Endothelial cell of umbilical vein (primary cell): Measurements from ENCODE around the gene HIKESHI. TPM values are rescaled to one million over a fixed set of nuclear protein-coding genes. Genes with fewer than 3 reads are reported as not detected.

Source experiments
- BruUV-seq: library from RNA; stranded (reverse); fragments of 400-500 nt; replicated peaks from 2 replicates; lab custom pipeline; 2021; lab: Mats Ljungman, UMichigan
- CTCF ChIA-PET: fragments of 300-600, 350-600 bp; sonication (Branson Sonifier 250); formaldehyde crosslinking; loops from one replicate; lab custom pipeline; 2021; ENCODE audit warnings: antibody characterized with exemption, inconsistent platforms; lab: Charles Lee
- POLR2A ChIA-PET: fragments of 300-600, 350-600 bp; sonication (Branson Sonifier 250); formaldehyde crosslinking; loops from one replicate; lab custom pipeline; 2021; ENCODE audit warnings: antibody characterized with exemption, inconsistent platforms; lab: Charles Lee
- DNase-seq: peaks from one replicate; pipeline ENCODE4 v3.0.0-alpha.2; 2011; ENCODE audit warnings: low read depth, low spot score
- FAIRE-seq: peaks from 2 replicates; lab custom pipeline; 2011; peaks lifted over from hg19 to GRCh38; lab: Jason Lieb, UNC
- H2AFZ ChIP-seq: 2 replicates; pipeline ENCODE4 v1.6.0; 2012; ENCODE audit warnings: low read depth, low read length, control low read depth, inconsistent platforms
- H3K27ac ChIP-seq: 2 replicates; pipeline ENCODE4 v1.5.1; 2011; ENCODE audit warnings: low read depth, mild to moderate bottlenecking, control low read depth, low read length, moderate library complexity; ENCODE audit not compliant: insufficient read depth
- H3K27me3 ChIP-seq, 2 experiments: 2 replicates each; pipeline versions ENCODE4 v1.6.0 to v1.6.1; 2011; ENCODE audit warnings: low read length in 2 of 2, mixed read lengths in 1 of 2; ENCODE audit not compliant: control insufficient read depth in 2 of 2, insufficient read depth in 2 of 2
- H3K36me3 ChIP-seq, 2 experiments: 2 replicates in 1 of 2; 3 replicates in 1 of 2; pipeline ENCODE4 v1.5.1; 2011; ENCODE audit warnings: low read length in 2 of 2, mild to moderate bottlenecking in 1 of 2, moderate library complexity in 1 of 2; ENCODE audit not compliant: control insufficient read depth in 2 of 2, insufficient read depth in 2 of 2; ENCODE audit errors: extremely low read depth in 1 of 2
- H3K4me1 ChIP-seq: 3 replicates; pipeline ENCODE4 v1.5.1; 2011; ENCODE audit warnings: mild to moderate bottlenecking, low read length; ENCODE audit not compliant: control insufficient read depth, insufficient read depth; ENCODE audit errors: extremely low read depth
- H3K4me2 ChIP-seq: 2 replicates; pipeline ENCODE4 v1.6.1; 2011; ENCODE audit warnings: low read length, control low read depth, mixed read lengths; ENCODE audit not compliant: insufficient read depth
- H3K4me3 ChIP-seq, 3 experiments: fragments of 200-600 bp in 1 of 3; sonication (generic), shearing (Covaris generic) in 1 of 3; replicated peaks in 1 of 3; 2 replicates each; pipeline ENCODE4 v1.5.1; 2011 to 2016; ENCODE audit warnings: control low read depth in 3 of 3, low read length in 3 of 3, mild to moderate bottlenecking in 2 of 3, inconsistent platforms in 1 of 3, low read depth in 1 of 3, moderate library complexity in 1 of 3; ENCODE audit not compliant: insufficient read depth in 1 of 3
- H3K79me2 ChIP-seq: 2 replicates; pipeline ENCODE4 v1.6.0; 2012; ENCODE audit warnings: low read length, inconsistent platforms; ENCODE audit not compliant: control insufficient read depth, insufficient read depth
- H3K9ac ChIP-seq: replicated peaks from 2 replicates; pipeline ENCODE3; 2011; ENCODE audit warnings: low read length, control low read depth; ENCODE audit not compliant: insufficient read depth; ENCODE audit errors: extremely low read depth
- H3K9me1 ChIP-seq: replicated peaks from 3 replicates; pipeline ENCODE4 v1.6.0; 2011; ENCODE audit warnings: mild to moderate bottlenecking, low read length; ENCODE audit not compliant: control insufficient read depth, insufficient read depth; ENCODE audit errors: extremely low read depth
- H3K9me3 ChIP-seq: replicated peaks from 2 replicates; pipeline ENCODE4 v1.5.1; 2012; ENCODE audit warnings: low read length, inconsistent platforms; ENCODE audit not compliant: control insufficient read depth, insufficient read depth
- H4K20me1 ChIP-seq: replicated peaks from 2 replicates; pipeline ENCODE3; 2011; ENCODE audit warnings: mild to moderate bottlenecking, low read length; ENCODE audit not compliant: control insufficient read depth, insufficient read depth; ENCODE audit errors: extremely low read depth
- CTCF ChIP-seq, 2 donors: IDR thresholded peaks; 1 replicate in 1 of 2; 2 replicates in 1 of 2; pipeline ENCODE4 v1.5.1; 2011; ENCODE audit warnings: low read length in 2 of 2, mild to moderate bottlenecking in 2 of 2, moderate library complexity in 2 of 2, control low read depth in 1 of 2, inconsistent platforms in 1 of 2, low read depth in 1 of 2; ENCODE audit not compliant: insufficient read depth in 1 of 2; ENCODE audit errors: extremely low read depth in 1 of 2
- EZH2 ChIP-seq: IDR thresholded peaks from 2 replicates; pipeline ENCODE4 v1.6.1; 2012; ENCODE audit warnings: borderline replicate concordance, low read depth, mild to moderate bottlenecking, moderate library complexity, low read length, inconsistent platforms; ENCODE audit not compliant: severe bottlenecking
- FOS ChIP-seq: IDR thresholded peaks from 2 replicates; pipeline ENCODE4 v1.6.1; 2011; ENCODE audit warnings: mild to moderate bottlenecking, low read length, moderate library complexity, borderline replicate concordance; ENCODE audit not compliant: insufficient read depth
- GATA2 ChIP-seq: IDR thresholded peaks from 2 replicates; pipeline ENCODE4 v1.7.0; 2011; ENCODE audit warnings: low read depth, mild to moderate bottlenecking, moderate library complexity, mixed read lengths, low read length; ENCODE audit not compliant: insufficient read length, insufficient read depth
- JUN ChIP-seq: IDR thresholded peaks from 2 replicates; pipeline ENCODE4 v1.6.1; 2011; ENCODE audit warnings: borderline replicate concordance, low read depth; ENCODE audit not compliant: insufficient read length, insufficient read depth
- MAX ChIP-seq: IDR thresholded peaks from 2 replicates; pipeline ENCODE4 v1.6.1; 2011; ENCODE audit not compliant: insufficient read depth, insufficient read length
- MYC ChIP-seq: IDR thresholded peaks from one replicate; pipeline ENCODE4 v1.6.1; 2011; ENCODE audit warnings: mild to moderate bottlenecking, low read depth, low read length
- POLR2A ChIP-seq: IDR thresholded peaks from 2 replicates; pipeline ENCODE4 v1.6.1; 2012; ENCODE audit warnings: low read depth, mild to moderate bottlenecking, control low read depth, low read length
- POLR2AphosphoS5 ChIP-seq: IDR thresholded peaks from 2 replicates; pipeline ENCODE4 v1.6.1; 2012; ENCODE audit warnings: low read depth, mild to moderate bottlenecking, control low read depth, low read length, moderate library complexity; ENCODE audit not compliant: insufficient read depth
- dilution Hi-C: fragments of 300-500 bp; cut with MboI; formaldehyde crosslinking; loops from one replicate; pipeline ENCODE4 v1.15.0; 2019; ENCODE audit warnings: low sequenced_read_pairs; ENCODE audit not compliant: extremely low pct_ligation_motif_present
- intact Hi-C: fragments of 100-400 bp; cut with micrococcal nuclease; formaldehyde crosslinking; loops from one replicate; pipeline ENCODE4 v1.10.0; 2022
- polyA plus RNA-seq, 4 experiments: library from polyadenylated mRNA; depleted of rRNA in 3 of 4; stranded (reverse) in 3 of 4; unstranded in 1 of 4; fragments of >200 nt; gene quantifications; 2 replicates each; pipeline versions ENCODE4 v1.2.1 to v1.2.3, GENCODE V29; 2011 to 2012; ENCODE audit warnings: missing spikeins in 1 of 4
- total RNA-seq: library from RNA; stranded (reverse); gene quantifications from 2 replicates; pipeline ENCODE4 v1.2.3, GENCODE V29; 2021

HIKESHI gene
- total and polyA plus RNA-seq, 2 donors (not counting 3 experiments of a cell fraction or from before 2014, with no cell fraction given), result 40.2 to 66.9 TPM

GRCh38 chr11:86337227-86337626 lies 35.2 kb downstream of the HIKESHI start:
- ChIA-PET CTCF (no interaction called here), POLR2A (no interaction called here)
- DNase-seq (no peak), FAIRE-seq (no peak)
- H3K4me1 ChIP-seq, result no peaks in the 10 kb centered on the region
- H3K27ac ChIP-seq, result no peak overlapping the region
- no peak overlapping the region for H3K4me2 ChIP-seq
- H3K9ac ChIP-seq, result no peak overlapping the region
- H4K20me1 ChIP-seq, result no peaks in the 10 kb centered on the region
- intact Hi-C loops (no loop called here), dilution Hi-C loops (no loop called here)
- H3K4me3 ChIP-seq, result no peak overlapping the region
- no peak overlapping the region for H2AFZ ChIP-seq
- no peaks in the 10 kb centered on the region for H3K9me3 ChIP-seq
- H3K27me3 ChIP-seq, result no peaks in the 10 kb centered on the region
- H3K79me2 ChIP-seq, result no peaks in the 10 kb centered on the region
- no TSS peak for BruUV-seq
- TF ChIP-seq MYC (no peak), FOS (no peak), CTCF (IDR thresholded peaks at IDR 0.05; ENCODE audit: extremely low read depth in 1 of 2, insufficient read depth in 1 of 2, low read depth in 1 of 2, low read length in 2 of 2) (no peak), EZH2 (no peak), JUN (no peak), MAX (no peak), POLR2AphosphoS5 (no peak), GATA2 (no peak), POLR2A (no peak)
- H3K9me1 ChIP-seq, result no peaks in the 10 kb centered on the region
- no peaks in the 10 kb centered on the region for H3K36me3 ChIP-seq
